ENCODE data around the gene PTPRCAP. TPM values are rescaled to one million over a fixed set of nuclear protein-coding genes. Genes with fewer than 3 reads are reported as not detected.
"Not testable (repeated sequence)": the region's sequence is repeated elsewhere in the genome, so short reads cannot be mapped to it uniquely, and the experiment has no call there.

The PTPRCAP gene
- polyA plus RNA-seq, 3 donors: 2.1 to 14.3 (median 2.8) TPM

DNA sequence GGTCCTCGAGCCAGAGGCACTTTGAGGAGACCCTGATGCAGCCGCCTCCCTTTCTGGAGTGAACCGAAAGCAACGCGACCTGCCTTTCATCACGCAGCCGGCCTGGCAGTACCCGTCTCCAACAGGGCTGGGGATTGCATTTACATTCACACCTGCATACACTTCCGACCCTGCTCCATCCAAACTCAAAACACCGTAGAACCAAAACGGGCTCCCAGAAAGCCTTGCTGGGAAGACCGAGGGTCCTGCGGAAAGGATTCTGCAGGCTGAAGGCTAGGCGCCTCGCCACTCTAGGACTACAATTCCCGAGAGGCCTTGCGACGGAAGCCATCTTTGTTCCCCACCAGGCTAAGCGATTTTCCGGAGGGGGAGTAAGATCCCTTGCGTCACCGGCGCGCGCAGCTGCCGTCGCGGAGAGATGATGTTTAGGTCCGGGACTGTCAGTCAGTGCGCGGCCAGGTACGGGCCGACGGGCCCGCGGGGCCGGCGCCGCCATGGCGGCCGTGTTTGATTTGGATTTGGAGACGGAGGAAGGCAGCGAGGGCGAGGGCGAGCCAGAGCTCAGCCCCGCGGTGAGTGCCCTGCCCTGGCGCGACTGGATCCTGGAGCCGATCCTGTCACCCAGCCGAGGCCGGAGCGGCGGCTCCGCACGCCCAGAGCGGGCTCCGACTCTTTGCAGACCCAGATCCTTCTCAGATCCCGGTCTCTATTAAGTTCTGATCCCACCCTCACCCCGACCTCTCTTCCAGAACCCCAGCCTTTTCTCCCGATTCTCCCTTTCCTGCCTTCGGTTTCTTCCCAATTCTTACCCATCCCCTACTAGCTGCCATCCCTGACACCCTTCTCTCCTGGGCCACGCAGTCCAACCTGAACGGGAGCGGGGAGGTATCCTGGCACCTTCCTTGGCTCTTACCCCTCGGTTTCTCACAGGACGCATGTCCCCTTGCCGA lies 9.2 kb downstream of the PTPRCAP start, which contains the start of gene RPS6KB2:
Gene RPS6KB2 (plus strand): TSS at position 443 of the 950 bp plus-strand sequence. CDS start 52 bp downstream, at position 495.
- Mint-ChIP-seq H3K36me3 (peaks cover 22 to 38% of the 10 kb centered on the region in 2 donors), H3K27me3 (ENCODE audit: low read depth in 3 of 3) (peaks cover 0 to 3% (median 1%) of the 10 kb centered on the region in 3 donors), H3K27ac (peak within 1 kb of the TSS; percentile 92 to 97 (median 93)), H3K4me1 (peaks cover 16% of the 10 kb centered on the region), H3K9me3 (peaks cover 0 to 2% (median 0%) of the 10 kb centered on the region in 7 donors), H3K4me3 (peak within 1 kb of the TSS; percentile 99 to 100)
- intact Hi-C loops (cut with micrococcal nuclease): loop anchor here (2.0 to 5.0 kb wide), 4 partner anchors 36 to 79 kb away; partner anchors contain the start of genes CDK2AP2 (in 1 of the 2), PITPNM1 (in 1 of the 2), RAD9A (in 1 of the 2) and TMEM134 (in 1 of the 2)
- DNase-seq: peak; percentile 96 to 97 (median 96)
- H3K27me3 ChIP-seq (ENCODE audit: control insufficient read depth in 2 of 2, insufficient read depth in 2 of 2, low read length in 2 of 2): no peaks in the 10 kb centered on the region
- peak within 1 kb of the TSS; percentile 86 for H2AFZ ChIP-seq (ENCODE audit: insufficient read depth, low read depth, low read length, poor library complexity, severe bottlenecking)
- peaks cover 16 to 20% of the 10 kb centered on the region in 2 donors for H3K4me1 ChIP-seq (ENCODE audit: control insufficient read depth in 1 of 2, insufficient read depth in 2 of 2, low read length in 2 of 2)
- peaks cover 16% of the 10 kb centered on the region for H3K79me2 ChIP-seq (ENCODE audit: insufficient read depth, low read length)
- H4K20me1 ChIP-seq (ENCODE audit: insufficient read depth, low read length): peaks cover 3% of the 10 kb centered on the region
- WGBS (ENCODE audit: insufficient coverage): under 1% methylated on average over 61 of the region's 68 CpGs
- H3K27ac ChIP-seq (ENCODE audit: low read depth in 1 of 2, low read length in 2 of 2): peak within 1 kb of the TSS; percentile 66 to 88
- no peaks in the 10 kb centered on the region for H3K9me3 ChIP-seq (replicated peaks in 1 of 2; ENCODE audit: control insufficient read depth in 1 of 2, insufficient read depth in 1 of 2, low read length in 2 of 2)
- H3K9ac ChIP-seq (ENCODE audit: insufficient read depth, low read length, poor library complexity, severe bottlenecking): peak within 1 kb of the TSS; percentile 93
- H3K4me3 ChIP-seq (replicated peaks in 1 of 3; ENCODE audit: low read depth in 2 of 3, low read length in 3 of 3): peak within 1 kb of the TSS; percentile 79 to 93 (median 91)
- TF ChIP-seq, protein P1, sequence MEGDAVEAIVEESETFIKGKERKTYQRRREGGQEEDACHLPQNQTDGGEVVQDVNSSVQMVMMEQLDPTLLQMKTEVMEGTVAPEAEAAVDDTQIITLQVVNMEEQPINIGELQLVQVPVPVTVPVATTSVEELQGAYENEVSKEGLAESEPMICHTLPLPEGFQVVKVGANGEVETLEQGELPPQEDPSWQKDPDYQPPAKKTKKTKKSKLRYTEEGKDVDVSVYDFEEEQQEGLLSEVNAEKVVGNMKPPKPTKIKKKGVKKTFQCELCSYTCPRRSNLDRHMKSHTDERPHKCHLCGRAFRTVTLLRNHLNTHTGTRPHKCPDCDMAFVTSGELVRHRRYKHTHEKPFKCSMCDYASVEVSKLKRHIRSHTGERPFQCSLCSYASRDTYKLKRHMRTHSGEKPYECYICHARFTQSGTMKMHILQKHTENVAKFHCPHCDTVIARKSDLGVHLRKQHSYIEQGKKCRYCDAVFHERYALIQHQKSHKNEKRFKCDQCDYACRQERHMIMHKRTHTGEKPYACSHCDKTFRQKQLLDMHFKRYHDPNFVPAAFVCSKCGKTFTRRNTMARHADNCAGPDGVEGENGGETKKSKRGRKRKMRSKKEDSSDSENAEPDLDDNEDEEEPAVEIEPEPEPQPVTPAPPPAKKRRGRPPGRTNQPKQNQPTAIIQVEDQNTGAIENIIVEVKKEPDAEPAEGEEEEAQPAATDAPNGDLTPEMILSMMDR (IDR thresholded peaks at IDR 0.05): no peak
- peak within 1 kb of the TSS; percentile 91 for H3K4me2 ChIP-seq (replicated peaks; ENCODE audit: extremely low read depth, low read length, poor library complexity, severe bottlenecking)
- peaks cover 23 to 28% of the 10 kb centered on the region in 2 donors for H3K36me3 ChIP-seq (replicated peaks in 1 of 2; ENCODE audit: control insufficient read depth in 1 of 2, insufficient read depth in 2 of 2, low read length in 2 of 2)

DNA sequence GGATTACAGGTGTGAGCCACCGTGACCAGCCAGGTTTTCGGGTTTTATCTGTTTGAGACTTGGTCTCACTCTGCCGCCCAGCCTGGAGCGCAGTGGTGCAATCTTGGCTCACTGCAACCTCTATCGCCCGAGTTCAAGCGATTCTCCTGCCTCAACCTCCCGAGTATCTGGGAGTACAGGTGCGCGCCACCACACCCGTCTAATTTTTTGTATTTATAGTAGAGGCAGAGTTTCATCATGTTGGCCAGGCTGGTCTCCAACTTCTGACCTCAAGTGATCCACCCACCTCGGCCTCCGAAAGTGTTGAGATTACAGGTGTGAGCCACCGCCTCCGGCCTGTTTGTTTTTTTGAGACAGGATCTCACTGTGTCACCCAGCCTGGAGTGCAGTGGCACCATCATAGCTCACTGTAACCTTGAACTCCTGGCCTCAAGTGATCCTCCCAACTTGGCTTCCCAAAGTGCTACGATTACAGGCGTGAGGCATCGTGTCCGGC lies 10.1 kb downstream of the PTPRCAP start:
- Histone ChIP-seq H3K27ac (ENCODE audit: low read depth in 1 of 2, low read length in 2 of 2) (peak overlapping the region; percentile 19 to 88), H3K4me2 (replicated peaks; ENCODE audit: extremely low read depth, low read length, poor library complexity, severe bottlenecking) (peak overlapping the region; percentile 91), H3K9ac (ENCODE audit: insufficient read depth, low read length, poor library complexity, severe bottlenecking) (peak overlapping the region; percentile 93), H2AFZ (ENCODE audit: insufficient read depth, low read depth, low read length, poor library complexity, severe bottlenecking) (peak overlapping the region; percentile 86), H3K4me1 (ENCODE audit: control insufficient read depth in 1 of 2, insufficient read depth in 2 of 2, low read length in 2 of 2) (peaks cover 16 to 20% of the 10 kb centered on the region in 2 donors), H3K36me3 (replicated peaks in 1 of 2; ENCODE audit: control insufficient read depth in 1 of 2, insufficient read depth in 2 of 2, low read length in 2 of 2) (peaks cover 14 to 19% of the 10 kb centered on the region in 2 donors), H3K4me3 (replicated peaks in 1 of 3; ENCODE audit: low read depth in 2 of 3, low read length in 3 of 3) (peak overlapping the region; percentile 79 to 93 (median 91)), H3K79me2 (ENCODE audit: insufficient read depth, low read length) (peaks cover 16% of the 10 kb centered on the region)
- H3K9me3 ChIP-seq (replicated peaks in 1 of 2; ENCODE audit: control insufficient read depth in 1 of 2, insufficient read depth in 1 of 2, low read length in 2 of 2); H4K20me1 ChIP-seq (ENCODE audit: insufficient read depth, low read length); H3K27me3 Mint-ChIP-seq (ENCODE audit: low read depth in 3 of 3); DNase-seq; H3K9me3 Mint-ChIP-seq; H3K27me3 ChIP-seq (ENCODE audit: control insufficient read depth in 2 of 2, insufficient read depth in 2 of 2, low read length in 2 of 2): not testable (repeated sequence)
- intact Hi-C loops (cut with micrococcal nuclease): loop anchor here (5.0 kb wide), 3 partner anchors 35 to 80 kb away; partner anchors contain the start of genes CDK2AP2 (in 1 of the 2), PITPNM1 (in 1 of the 2), RAD9A (in 1 of the 2) and TMEM134 (in 1 of the 2)
- Mint-ChIP-seq H3K4me1 (peaks cover 16% of the 10 kb centered on the region), H3K36me3 (peaks cover 14 to 29% of the 10 kb centered on the region in 2 donors), H3K4me3 (peak overlapping the region; percentile 99 to 100), H3K27ac (peak overlapping the region; percentile 69 to 97 (median 93))
- 91% methylated on average over 13 of the region's 19 CpGs for WGBS (ENCODE audit: insufficient coverage)
